Epithelial cell of prostate (primary cell): ENCODE measurements around the gene OARD1.
"Not testable (repeated sequence)": the region's sequence is repeated elsewhere in the genome, so short reads cannot be mapped to it uniquely, and the experiment has no call there.

Source experiments
- DNase-seq: peaks from one replicate; pipeline ENCODE4 v3.0.0-alpha.2; 2011; ENCODE audit warnings: low read depth, low spot score
- H3K27ac ChIP-seq: fragments of 450-650 bp; 2 replicates; pipeline ENCODE4 v1.5.1; 2017; ENCODE audit warnings: mild to moderate bottlenecking

The OARD1 gene

DNA sequence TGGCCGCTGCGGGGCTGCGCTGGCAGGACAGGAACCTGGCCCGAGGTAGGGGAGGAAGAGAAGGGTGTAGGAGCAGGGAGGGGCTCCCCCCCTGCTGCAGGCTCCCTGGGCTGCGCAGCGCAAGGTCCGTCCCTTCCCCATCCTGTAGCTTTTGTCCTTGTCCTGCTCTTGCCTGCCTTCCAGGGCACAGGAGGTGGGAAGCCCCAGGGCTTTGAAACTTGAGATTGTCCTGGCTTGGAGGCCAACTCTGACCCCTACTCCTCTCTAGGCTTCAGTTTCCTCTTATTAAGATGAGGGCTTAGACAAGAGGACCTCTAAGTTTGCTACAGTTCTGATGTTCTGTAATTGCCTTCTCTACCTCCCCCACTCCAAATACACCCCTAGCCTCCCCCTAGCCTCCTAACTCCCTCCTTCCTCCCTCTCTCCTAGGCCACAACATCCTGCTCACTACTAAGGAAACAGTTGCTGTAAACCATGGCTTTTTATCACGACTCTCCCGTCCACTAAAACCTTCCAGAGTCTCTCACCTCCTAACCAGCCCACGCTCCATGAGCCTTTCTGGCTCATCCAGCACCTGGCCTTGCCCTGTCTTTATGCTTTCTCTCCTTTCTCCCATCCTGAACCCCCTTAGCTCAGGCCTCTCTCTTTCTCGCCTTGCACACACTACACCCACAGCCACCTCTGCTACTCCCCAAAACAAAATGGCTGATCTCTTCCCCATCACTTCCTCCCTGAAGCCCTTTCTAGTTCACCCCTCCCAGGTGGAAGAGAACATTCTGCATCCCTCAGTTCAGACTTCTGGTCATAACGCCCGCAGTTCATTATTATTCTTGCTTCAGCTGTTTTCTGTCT lies 43.4 kb downstream of the OARD1 start:
- no peak for DNase-seq
- H3K27ac ChIP-seq, result no peak overlapping the region

DNA sequence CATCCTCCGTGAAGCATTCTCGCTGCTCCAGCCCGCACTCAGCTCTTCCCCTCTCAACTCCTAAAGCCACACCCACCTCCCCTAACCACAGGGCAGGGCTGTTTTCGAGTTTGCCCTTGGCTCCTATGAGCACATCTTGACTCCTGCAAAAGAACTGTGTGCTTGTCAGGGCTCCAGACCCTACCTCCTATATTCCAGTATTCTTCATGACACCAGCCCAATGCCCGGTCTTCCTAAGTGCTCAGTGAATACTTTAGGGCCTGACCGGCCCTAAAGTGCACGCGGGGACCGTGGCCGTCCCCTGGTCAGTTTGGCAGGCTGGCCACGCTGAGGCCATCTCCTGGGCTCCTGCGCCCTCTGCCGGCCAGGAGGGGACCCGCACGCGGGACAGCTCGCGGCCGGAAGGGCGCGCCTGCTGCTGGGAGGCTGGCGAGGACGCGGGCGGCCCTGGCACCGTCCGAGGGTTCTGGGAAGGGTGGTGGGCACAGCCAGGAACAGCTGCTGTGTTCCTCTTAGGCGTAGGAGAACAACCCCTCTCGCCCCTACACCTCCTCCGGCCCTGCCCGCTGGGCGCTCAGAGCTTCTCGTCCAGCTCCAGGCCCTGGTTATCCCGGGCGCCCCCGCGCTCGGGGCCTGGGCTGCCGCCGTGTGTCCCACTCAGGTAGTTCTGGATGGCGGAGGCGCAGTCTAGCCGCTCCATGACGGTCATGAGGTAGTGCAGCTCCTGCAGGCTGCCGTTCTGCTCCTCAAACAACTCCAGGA lies 44.2 kb downstream of the OARD1 start:
- no peak overlapping the region for H3K27ac ChIP-seq
- no peak for DNase-seq

DNA sequence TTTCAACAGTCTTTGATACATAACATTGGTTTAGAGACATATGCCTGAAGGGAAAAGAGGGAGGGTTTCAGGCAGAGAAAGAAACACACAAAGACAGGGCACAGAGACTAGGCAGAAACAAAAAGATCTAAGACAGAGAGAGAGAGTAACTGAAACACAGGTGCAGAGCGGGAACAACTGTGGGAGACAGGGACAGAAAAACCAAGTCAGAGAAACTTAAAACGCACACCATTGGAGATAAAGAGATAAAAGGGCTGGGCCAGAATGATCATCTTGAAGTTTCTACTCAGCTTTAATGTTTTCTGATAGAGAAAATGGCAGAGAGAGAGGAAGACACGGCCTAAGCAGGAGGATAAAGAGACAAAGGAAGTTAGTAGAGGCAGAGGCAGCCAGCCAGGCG lies 44.9 kb downstream of the OARD1 start:
- DNase-seq, result no peak
- H3K27ac ChIP-seq, result no peak overlapping the region

DNA sequence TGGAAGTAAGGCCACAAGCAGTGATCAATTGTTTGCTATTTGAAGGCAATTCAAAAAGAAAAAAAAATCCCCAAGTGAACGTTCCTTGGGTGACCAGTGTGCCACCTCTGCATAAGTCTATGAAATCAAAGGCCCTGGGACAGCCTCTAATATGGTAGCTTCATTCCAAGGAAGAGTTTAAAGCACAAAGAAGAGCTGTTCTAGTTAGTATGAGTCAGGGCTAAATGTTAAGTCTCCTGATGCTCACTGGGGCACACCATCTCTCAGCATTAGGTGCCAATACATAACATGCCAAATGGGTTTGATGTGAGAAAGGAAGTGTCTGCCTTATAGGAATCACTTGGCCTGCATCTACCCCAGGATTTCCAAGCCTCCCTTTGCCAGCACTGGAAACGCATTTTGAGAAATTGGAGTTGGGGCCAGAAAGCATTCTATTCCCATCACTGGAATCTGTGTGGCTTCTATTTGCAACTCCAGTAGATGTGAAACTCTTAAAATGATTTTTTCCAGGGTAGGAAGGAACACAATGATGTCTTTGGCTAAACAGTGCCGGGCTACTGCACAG lies 46.1 kb downstream of the OARD1 start:
- no peak for DNase-seq
- no peak overlapping the region for H3K27ac ChIP-seq

DNA sequence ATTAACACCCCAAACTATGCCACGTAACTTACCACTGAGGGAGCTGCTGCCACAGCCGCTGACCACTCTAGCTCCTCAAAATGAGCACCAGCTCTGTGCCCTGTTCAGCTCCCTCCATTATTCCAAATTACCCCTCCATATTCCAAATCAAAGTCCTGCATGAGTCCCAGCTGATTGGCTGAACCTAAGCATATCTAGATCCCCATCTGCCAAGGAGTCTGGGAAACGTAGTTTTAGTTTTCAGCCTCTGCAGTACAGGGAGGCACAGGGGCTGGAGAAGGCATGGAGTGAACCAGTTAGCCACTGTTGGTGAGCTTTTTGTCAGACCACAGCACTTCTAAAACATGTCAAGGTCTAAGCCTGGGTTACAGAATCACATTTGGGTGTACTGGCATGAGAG lies 49.0 kb downstream of the OARD1 start:
- no peak for DNase-seq
- no peak overlapping the region for H3K27ac ChIP-seq

DNA sequence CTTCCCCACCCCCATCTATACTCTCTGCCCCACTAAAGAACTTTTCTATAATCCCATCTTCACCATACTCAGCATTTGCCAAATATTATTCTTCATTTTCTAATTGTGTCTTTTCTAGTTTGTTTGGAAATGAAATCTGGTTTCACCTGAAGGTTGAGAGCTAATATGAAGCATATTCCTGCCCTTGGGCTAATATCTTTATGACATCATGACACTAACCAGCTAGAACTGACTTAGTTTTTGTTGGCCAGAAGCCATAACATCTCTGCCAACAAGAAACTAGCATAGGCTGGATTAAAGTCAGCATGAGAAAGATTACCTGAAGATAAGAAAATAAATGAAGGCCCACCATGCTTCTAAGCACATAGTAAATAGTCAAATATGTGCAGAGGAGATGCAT lies 49.9 kb downstream of the OARD1 start:
- peak; percentile 77 for DNase-seq
- H3K27ac ChIP-seq, result peak overlapping the region; percentile 61

DNA sequence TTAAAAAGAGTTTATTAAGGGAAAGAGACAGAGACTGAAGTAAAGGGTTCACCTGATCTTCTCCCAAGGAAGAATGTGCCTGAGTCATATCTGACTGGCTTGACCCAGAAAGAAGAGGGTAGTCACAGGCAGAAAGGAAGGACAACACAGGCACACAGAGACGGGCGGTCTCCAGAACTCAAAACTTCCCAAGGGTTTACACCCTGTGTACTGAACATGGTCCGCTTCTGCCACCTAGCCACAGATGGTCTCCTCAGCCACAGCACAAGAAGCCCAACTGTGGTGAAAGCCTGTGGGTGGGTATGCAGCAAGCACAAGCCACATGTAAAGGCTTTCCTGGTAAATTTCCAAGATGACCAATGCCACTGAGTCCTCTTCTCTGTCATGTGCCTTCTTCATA lies 50.3 kb downstream of the OARD1 start:
- DNase-seq, result no peak
- peak overlapping the region; percentile 61 for H3K27ac ChIP-seq

DNA sequence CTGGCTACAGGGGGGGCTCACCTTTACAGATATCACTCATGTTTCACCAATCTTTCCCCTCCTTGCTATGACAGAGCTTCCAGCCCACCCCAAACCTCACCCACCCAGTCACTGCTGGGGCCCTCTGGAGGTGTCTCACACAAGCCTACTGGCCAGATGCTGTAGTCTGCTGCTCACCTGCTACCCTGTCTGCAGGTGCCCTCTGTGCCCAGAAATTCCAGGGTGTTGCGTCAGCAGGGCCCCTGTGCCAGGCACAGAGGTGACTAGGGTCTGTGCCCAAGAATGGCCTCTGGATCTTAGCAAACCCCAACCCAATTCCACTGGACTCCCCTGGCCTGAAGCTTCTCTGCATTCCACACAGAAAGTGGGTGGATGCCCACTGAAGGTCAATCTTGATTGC lies 54.5 kb downstream of the OARD1 start:
- no peak for DNase-seq
- H3K27ac ChIP-seq, result no peak overlapping the region

DNA sequence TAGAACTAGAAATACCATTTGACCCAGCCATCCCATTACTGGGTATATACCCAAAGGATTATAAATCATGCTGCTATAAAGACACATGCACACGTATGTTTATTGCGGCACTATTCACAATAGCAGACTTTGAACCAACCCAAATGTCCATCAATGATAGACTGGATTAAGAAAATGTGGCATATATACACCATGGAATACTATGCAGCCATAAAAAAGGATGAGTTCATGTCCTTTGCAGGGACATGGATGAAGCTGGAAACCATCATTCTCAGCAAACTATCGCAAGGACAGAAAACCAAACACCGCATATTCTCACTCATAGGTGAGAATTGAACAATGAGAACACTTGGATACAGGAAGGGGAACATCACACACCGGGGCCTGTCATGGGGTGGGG lies 56.3 kb downstream of the OARD1 start:
- H3K27ac ChIP-seq, DNase-seq: not testable (repeated sequence)

DNA sequence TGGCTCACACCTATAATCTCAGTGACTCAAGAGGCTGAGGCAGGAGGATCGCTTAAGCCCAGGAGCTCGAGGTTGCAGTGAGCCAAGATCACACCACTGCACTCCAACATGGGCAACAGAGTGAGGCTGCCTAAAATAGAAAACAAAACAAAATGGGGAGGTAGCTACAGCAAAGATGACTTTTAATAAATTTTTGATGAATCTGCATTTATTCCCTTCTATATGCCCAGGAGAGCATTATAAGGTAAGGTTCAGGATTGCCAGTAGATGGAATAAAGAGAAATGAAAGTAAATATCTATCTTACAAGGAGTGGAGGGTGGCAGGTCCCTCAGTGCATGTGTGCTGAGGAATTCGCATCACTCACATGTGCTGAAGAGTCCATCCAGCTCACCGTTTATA lies 57.4 kb downstream of the OARD1 start:
- H3K27ac ChIP-seq, result no peak overlapping the region
- DNase-seq, result no peak
